Measurements from ENCODE around the gene CAPN5.

Gene CAPN5

DNA sequence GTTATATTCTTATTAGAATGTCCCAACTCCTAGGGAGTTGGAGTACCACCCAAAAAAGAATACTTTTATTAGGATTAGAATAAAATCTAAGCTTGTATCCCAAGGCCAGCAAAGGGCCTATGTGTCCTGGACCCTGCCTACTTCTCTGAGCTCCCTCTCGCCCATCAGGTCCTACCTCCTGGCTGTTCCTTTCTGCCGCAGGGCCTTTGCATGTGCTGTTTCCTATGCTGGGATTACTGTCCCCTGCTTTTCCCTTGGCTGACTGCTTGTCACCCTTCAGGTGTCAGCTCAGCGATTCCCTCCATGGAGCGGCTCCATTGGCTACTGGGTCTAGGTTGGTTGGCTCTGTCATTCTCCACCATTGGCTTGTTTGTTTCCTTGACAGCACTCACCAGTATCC, 74.7 kb downstream of the CAPN5 start:
- DNase-seq (ENCODE audit: low read depth), result no peak
- TF ChIP-seq, protein P1, sequence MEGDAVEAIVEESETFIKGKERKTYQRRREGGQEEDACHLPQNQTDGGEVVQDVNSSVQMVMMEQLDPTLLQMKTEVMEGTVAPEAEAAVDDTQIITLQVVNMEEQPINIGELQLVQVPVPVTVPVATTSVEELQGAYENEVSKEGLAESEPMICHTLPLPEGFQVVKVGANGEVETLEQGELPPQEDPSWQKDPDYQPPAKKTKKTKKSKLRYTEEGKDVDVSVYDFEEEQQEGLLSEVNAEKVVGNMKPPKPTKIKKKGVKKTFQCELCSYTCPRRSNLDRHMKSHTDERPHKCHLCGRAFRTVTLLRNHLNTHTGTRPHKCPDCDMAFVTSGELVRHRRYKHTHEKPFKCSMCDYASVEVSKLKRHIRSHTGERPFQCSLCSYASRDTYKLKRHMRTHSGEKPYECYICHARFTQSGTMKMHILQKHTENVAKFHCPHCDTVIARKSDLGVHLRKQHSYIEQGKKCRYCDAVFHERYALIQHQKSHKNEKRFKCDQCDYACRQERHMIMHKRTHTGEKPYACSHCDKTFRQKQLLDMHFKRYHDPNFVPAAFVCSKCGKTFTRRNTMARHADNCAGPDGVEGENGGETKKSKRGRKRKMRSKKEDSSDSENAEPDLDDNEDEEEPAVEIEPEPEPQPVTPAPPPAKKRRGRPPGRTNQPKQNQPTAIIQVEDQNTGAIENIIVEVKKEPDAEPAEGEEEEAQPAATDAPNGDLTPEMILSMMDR (IDR thresholded peaks at IDR 0.05; ENCODE audit: control insufficient read depth, extremely low read depth, insufficient read depth), result no peak
- H3K4me3 ChIP-seq (ENCODE audit: low read depth, low read length), result no peak overlapping the region

DNA sequence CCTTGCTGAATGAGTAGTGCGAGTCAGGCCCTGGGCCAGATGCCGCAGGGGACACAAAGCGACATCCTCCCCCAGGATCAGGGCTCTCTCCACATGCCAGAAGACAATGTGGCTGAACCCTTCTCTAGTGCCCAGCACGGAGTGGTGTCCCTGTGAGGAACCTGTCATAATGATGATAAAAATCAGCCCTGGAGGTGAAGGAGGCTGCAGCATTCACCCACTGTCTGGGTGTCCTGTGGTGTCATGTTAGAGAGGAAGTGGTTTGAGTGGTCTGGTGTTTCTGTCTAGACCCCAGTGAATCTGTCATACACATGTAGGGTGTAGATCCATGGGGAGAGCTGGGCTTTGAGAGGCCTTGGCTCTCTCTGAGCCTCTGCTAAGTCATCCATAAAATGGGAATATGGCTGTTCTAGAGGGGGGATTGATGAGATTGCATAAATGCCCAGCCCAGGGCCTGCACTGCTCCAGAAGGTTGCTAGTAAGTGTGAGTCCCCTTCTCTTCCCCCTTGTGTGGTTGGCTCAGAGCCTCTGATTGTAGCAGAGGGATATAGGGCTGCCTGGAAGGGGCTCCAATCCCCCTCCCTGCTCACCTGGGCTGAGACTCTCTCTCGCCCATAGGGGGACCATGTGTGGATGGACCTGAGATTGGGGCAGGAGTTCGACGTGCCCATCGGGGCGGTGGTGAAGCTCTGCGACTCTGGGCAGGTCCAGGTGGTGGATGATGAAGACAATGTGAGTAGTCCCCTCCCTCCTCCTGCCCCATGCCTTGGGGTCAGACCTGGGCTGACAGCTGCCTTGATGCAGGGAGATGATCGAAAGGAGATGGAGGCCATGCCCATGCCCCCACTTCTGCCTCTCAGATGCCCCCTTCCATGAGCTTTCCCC, 75.6 kb downstream of the CAPN5 start:
- TF ChIP-seq, protein P1 (IDR thresholded peaks at IDR 0.05; ENCODE audit: control insufficient read depth, extremely low read depth, insufficient read depth), result no peak
- DNase-seq (ENCODE audit: low read depth), result no peak
- no peak overlapping the region for H3K4me3 ChIP-seq (ENCODE audit: low read depth, low read length)

DNA sequence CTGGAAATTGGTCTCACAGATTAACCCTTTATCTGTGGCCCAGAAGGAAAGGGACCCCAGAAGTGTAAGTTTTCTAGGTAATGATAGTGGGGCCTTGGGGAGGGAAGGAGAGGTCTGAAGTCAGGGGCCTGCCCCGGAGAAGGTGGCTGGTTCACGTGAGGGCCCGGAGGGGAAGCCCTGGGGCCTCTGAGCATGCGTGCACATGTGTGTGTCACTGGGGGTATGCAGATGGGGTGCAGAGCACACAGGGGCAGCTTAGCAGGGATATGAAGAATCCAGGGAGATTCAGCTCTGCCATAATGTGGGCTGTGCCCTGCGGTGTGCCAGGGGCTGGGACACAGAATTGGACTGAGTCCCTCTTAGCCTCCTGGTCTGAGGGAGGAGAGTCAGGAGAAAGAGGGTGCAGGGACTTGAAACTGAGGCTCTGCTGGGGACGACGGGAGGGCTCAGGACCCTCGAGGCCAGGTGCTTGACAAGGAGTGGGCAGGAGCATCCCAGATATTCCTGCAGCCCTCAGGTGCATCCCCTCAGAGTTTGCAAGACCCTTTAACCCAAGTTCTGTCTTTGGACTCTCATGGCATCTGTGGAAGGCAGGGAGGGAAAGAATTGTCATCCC, 76.7 kb downstream of the CAPN5 start:
- no peak overlapping the region for H3K4me3 ChIP-seq (ENCODE audit: low read depth, low read length)
- TF ChIP-seq, protein P1 (IDR thresholded peaks at IDR 0.05; ENCODE audit: control insufficient read depth, extremely low read depth, insufficient read depth), result no peak
- DNase-seq (ENCODE audit: low read depth), result no peak

DNA sequence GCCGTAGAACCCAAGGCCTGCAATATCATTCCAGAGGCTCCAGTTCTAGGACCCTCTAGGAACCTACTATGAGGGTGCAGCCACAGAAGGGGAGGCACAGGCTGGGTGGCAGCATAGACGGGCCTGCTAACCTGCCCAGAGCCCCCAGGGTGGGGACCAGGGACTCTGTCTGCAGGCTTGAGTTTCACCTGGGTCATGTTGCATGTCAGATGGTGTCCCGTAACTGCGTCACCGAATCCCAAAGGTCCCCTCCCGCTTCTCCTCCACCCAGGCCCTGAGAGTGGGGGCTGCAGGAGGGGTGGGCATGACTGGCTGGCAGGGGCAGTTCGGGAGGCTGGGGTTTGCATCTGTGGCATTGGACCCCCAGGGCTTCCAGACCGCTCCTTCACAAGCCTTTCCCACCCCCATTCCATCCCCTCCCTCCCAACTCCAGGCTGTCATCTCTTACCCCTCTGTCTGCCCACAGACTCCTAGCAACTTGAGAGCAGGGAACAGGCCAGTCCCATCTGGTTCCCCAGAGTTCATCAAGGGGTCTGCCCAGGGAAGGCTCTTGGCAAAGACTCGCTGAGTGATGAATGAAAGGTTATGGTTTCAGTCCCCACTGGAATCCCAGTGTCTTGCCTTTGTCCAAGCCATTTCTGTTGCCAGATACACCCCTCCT, 77.6 kb downstream of the CAPN5 start:
- no peak overlapping the region for H3K4me3 ChIP-seq (ENCODE audit: low read depth, low read length)
- TF ChIP-seq, protein P1 (IDR thresholded peaks at IDR 0.05; ENCODE audit: control insufficient read depth, extremely low read depth, insufficient read depth), result no peak

DNA sequence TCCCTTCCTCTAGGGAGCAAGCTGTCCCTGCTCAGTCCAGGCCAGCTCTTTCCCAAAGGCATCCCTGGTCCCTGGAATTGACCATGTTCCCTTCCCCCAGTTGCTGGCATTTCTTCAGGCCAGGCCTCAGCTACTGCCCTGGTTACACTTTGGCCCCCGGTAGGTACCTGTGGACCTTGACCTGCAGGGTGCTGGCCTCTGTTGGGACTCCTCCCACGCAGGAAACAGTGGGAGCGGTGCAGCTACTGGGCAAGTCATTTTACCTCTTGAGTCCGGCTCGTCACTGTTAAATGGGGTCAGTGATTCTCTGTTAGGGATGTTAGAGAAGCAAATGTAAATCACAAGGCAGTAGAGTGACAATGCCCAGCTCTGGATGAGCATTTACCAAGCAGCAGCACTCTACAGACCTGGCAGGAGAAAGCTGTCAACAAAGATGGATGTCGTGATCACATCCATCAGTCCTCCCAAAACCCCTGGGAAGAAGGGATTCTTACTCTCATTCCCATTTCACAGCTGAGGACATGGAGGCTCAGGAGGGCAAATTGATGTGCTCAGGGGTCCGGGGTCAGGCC, 78.2 kb downstream of the CAPN5 start:
- DNase-seq (ENCODE audit: low read depth), result no peak
- H3K4me3 ChIP-seq (ENCODE audit: low read depth, low read length), result no peak overlapping the region
- TF ChIP-seq, protein P1 (IDR thresholded peaks at IDR 0.05; ENCODE audit: control insufficient read depth, extremely low read depth, insufficient read depth), result no peak

More for the DNA sequence above, 77.6 kb downstream of the CAPN5 start:
- DNase-seq (ENCODE audit: low read depth), result no peak

DNA sequence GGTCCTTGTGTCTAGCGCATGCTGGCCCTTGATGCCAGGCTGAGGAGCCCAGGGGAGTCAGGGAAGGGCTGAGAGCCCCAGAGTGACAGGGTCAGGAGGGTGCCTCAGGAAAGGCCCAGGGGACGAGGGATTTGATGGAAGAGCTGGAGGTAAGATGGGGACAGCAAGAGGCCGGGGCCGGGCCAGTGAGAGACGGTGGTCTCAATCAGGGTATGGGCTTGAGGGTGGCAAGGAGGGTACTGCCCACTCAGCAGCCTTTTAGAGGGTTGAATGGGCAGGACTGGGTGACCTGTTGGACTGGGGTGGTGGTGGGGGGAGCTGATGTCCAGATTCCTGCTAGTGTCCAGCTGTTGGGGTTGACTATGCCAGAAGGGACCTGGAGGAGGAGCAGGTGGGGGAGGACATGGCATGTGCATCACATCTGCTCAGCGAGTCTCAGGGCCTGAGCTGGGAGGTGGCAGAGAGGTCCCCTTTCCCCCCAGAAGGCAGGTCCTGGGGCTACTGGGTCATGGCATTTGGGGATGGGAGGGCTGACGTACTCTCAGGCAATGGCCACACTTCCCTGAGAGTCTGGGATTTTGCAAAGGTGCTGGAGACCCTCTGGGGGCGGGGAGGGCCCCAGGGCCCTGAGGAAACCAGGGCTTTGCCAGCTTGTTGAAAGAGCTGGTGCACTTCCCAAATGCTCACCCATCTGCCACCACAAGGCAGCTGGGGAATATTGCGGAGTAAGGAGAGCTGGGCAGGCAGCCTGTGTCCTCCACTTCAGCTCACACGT, 79.7 kb downstream of the CAPN5 start:
- TF ChIP-seq, protein P1 (IDR thresholded peaks at IDR 0.05; ENCODE audit: control insufficient read depth, extremely low read depth, insufficient read depth), result no peak
- no peak overlapping the region for H3K4me3 ChIP-seq (ENCODE audit: low read depth, low read length)
- no peak for DNase-seq (ENCODE audit: low read depth)

All from LNCaP clone FGC (cell line).